IMR-90 (cell line): Measurements from ENCODE around the gene OR52E5. TPM values are rescaled to one million over a fixed set of nuclear protein-coding genes. Genes with fewer than 3 reads are reported as not detected.

Experiments used
- ATAC-seq: fragments of 200-7000 bp; cut with Tn5 transposase; 2 replicates; pipeline ENCODE4 v1.9.1; 2020; ENCODE audit warnings: low read depth, mild to moderate bottlenecking, moderate library complexity
- BruUV-seq: library from RNA; stranded (reverse); fragments of 400-500 nt; replicated peaks from 2 replicates; lab custom pipeline; 2021; lab: Mats Ljungman, UMichigan
- CTCF ChIA-PET: fragments of 300-600 bp; formaldehyde crosslinking; extraction: SDS; loops from one replicate; lab custom pipeline; 2021; ENCODE audit warnings: antibody characterized with exemption; lab: Yijun Ruan, JAX
- POLR2A ChIA-PET: fragments of 300-600 bp; sonication (Branson Sonifier 250); formaldehyde crosslinking; loops from one replicate; lab custom pipeline; 2022; ENCODE audit warnings: antibody characterized with exemption; ENCODE audit not compliant: unreplicated experiment; lab: Charles Lee
- DNase-seq: peaks from one replicate; pipeline ENCODE4 v3.0.0; 2013
- H2AFZ ChIP-seq: replicated peaks from 2 replicates; pipeline ENCODE3; 2013; ENCODE audit warnings: low read length, mild to moderate bottlenecking; ENCODE audit not compliant: poor library complexity
- H2AK5ac ChIP-seq: 2 replicates; pipeline ENCODE4 v1.6.1; 2013; ENCODE audit warnings: low read depth, low read length, inconsistent platforms
- H2AK9ac ChIP-seq: replicated peaks from 2 replicates; pipeline ENCODE3; 2013; ENCODE audit warnings: mild to moderate bottlenecking, low read depth, low read length, moderate library complexity; ENCODE audit not compliant: poor library complexity
- H2BK120ac ChIP-seq: 2 replicates; pipeline ENCODE4 v1.6.1; 2013; ENCODE audit warnings: low read depth, low read length, inconsistent platforms
- H2BK15ac ChIP-seq: 3 replicates; pipeline ENCODE4 v1.6.1; 2013; ENCODE audit warnings: low read depth, low read length, inconsistent platforms
- H2BK20ac ChIP-seq: 2 replicates; pipeline ENCODE4 v1.6.1; 2013; ENCODE audit warnings: low read depth, mild to moderate bottlenecking, inconsistent platforms, low read length, moderate library complexity
- H2BK5ac ChIP-seq: 2 replicates; pipeline ENCODE4 v1.6.1; 2013; ENCODE audit warnings: mild to moderate bottlenecking, low read depth, low read length, inconsistent platforms; ENCODE audit not compliant: poor library complexity, severe bottlenecking
- H3K14ac ChIP-seq: replicated peaks from 2 replicates; pipeline ENCODE4 v1.6.1; 2013; ENCODE audit warnings: low read depth, low read length, inconsistent platforms
- H3K18ac ChIP-seq: 2 replicates; pipeline ENCODE4 v1.6.1; 2013; ENCODE audit warnings: low read depth, low read length, control low read depth
- H3K23ac ChIP-seq: 2 replicates; pipeline ENCODE4 v1.6.1; 2013; ENCODE audit warnings: low read depth, low read length, inconsistent platforms
- H3K27ac ChIP-seq: 2 replicates; pipeline ENCODE4 v1.5.1; 2013; ENCODE audit warnings: mild to moderate bottlenecking, control low read depth, low read length; ENCODE audit not compliant: insufficient read depth
- H3K27me3 ChIP-seq: 2 replicates; pipeline ENCODE4 v1.6.1; 2013; ENCODE audit warnings: low read length; ENCODE audit not compliant: control insufficient read depth, insufficient read depth
- H3K36me3 ChIP-seq: 2 replicates; pipeline ENCODE4 v1.6.1; 2013; ENCODE audit warnings: low read length, mixed read lengths; ENCODE audit not compliant: control insufficient read depth, insufficient read depth
- H3K4ac ChIP-seq: 2 replicates; pipeline ENCODE4 v1.6.1; 2013; ENCODE audit warnings: low read depth, low read length, inconsistent platforms
- H3K4me1 ChIP-seq: 2 replicates; pipeline ENCODE4 v1.6.1; 2013; ENCODE audit warnings: low read length, mixed read lengths; ENCODE audit not compliant: control insufficient read depth, insufficient read depth
- H3K4me2 ChIP-seq: 2 replicates; pipeline ENCODE4 v1.6.1; 2013; ENCODE audit warnings: low read depth, mild to moderate bottlenecking, control low read depth, low read length, moderate library complexity
- H3K4me3 ChIP-seq: 2 replicates; pipeline ENCODE4 v1.5.1; 2013; ENCODE audit warnings: low read depth, mild to moderate bottlenecking, control low read depth, low read length, moderate library complexity; ENCODE audit not compliant: insufficient read depth
- H3K56ac ChIP-seq: 2 replicates; pipeline ENCODE4 v1.6.1; 2013; ENCODE audit warnings: low read length, inconsistent platforms; ENCODE audit not compliant: insufficient read depth; ENCODE audit errors: extremely low read depth
- H3K79me1 ChIP-seq, 2 experiments: 2 replicates each; pipeline ENCODE4 v1.6.1; 2013; ENCODE audit warnings: low read length in 2 of 2, inconsistent platforms in 1 of 2, low read depth in 1 of 2
- H3K9ac ChIP-seq: 2 replicates; pipeline ENCODE4 v1.6.1; 2013; ENCODE audit warnings: low read depth, low read length, control low read depth
- H3K9me1 ChIP-seq: 2 replicates; pipeline ENCODE4 v1.6.1; 2013; ENCODE audit warnings: low read length, inconsistent platforms; ENCODE audit not compliant: insufficient read depth
- H3K9me3 ChIP-seq: 2 replicates; pipeline ENCODE4 v1.6.1; 2013; ENCODE audit warnings: low read length; ENCODE audit not compliant: control insufficient read depth, insufficient read depth
- H4K20me1 ChIP-seq: 2 replicates; pipeline ENCODE4 v1.6.1; 2013; ENCODE audit warnings: low read length, inconsistent platforms; ENCODE audit not compliant: insufficient read depth
- H4K5ac ChIP-seq: 2 replicates; pipeline ENCODE4 v1.6.1; 2013; ENCODE audit warnings: mild to moderate bottlenecking, low read depth, low read length, control low read depth
- H4K8ac ChIP-seq, 2 experiments: 2 replicates each; pipeline ENCODE4 v1.6.1; 2013; ENCODE audit warnings: low read depth in 2 of 2, low read length in 2 of 2, control low read depth in 1 of 2, inconsistent platforms in 1 of 2
- H4K91ac ChIP-seq: 2 replicates; pipeline ENCODE4 v1.6.1; 2013; ENCODE audit warnings: low read depth, low read length, inconsistent platforms; ENCODE audit not compliant: insufficient read depth
- CHD1 ChIP-seq: IDR thresholded peaks from 2 replicates; pipeline ENCODE4 v1.6.1; 2012; ENCODE audit warnings: low read depth, low read length, improper control_type of control experiment
- MAFK ChIP-seq: IDR thresholded peaks from 2 replicates; pipeline ENCODE4 v1.6.1; 2012; ENCODE audit warnings: low read depth, low read length, improper control_type of control experiment
- MAZ ChIP-seq: IDR thresholded peaks from 2 replicates; pipeline ENCODE4 v1.6.1; 2012; ENCODE audit warnings: low read depth, mild to moderate bottlenecking, low read length, improper control_type of control experiment, moderate library complexity, borderline replicate concordance
- WGBS, 2 experiments: methylation state at CpG; one replicate each; pipeline versions ENCODE4 v1.1.5 to v1.1.7; 2013; ENCODE audit warnings: missing lambda C conversion rate in 2 of 2; ENCODE audit not compliant: insufficient read length in 1 of 2; ENCODE audit errors: extremely low coverage in 2 of 2; 5-methylcytosine and 5-hydroxymethylcytosine counted together
- dilution Hi-C: fragments of 300-500 bp; cut with HindIII; formaldehyde crosslinking; loops from one replicate; pipeline ENCODE4 v1.14.3; 2018; ENCODE audit warnings: low sequenced_read_pairs; ENCODE audit not compliant: unreplicated experiment
- in situ Hi-C: fragments of 300-500 bp; cut with MboI; formaldehyde crosslinking; loops from 3 replicates; pipeline ENCODE4 v1.14.3; 2019; ENCODE audit warnings: low sequenced_read_pairs, inconsistent platforms, mixed read lengths
- intact Hi-C: fragments of 100-400 bp; cut with micrococcal nuclease; formaldehyde crosslinking; loops from 2 replicates; pipeline ENCODE4 v1.10.0; 2022
- polyA plus RNA-seq, 3 experiments: library from polyadenylated mRNA; depleted of rRNA; stranded (reverse); fragments of >200 nt; gene quantifications; 2 replicates each; pipeline ENCODE4 v1.2.3, GENCODE V29; 2012; ENCODE audit warnings: low replicate concordance in 1 of 3
- total RNA-seq: library from RNA; depleted of rRNA; stranded (reverse); fragments of >200 nt; gene quantifications from 2 replicates; pipeline ENCODE4 v1.2.3, GENCODE V29; 2012

Gene OR52E5
- total and polyA plus RNA-seq, 2 of the 4 experiments (the other 2 are of a cell fraction), result not detected

DNA sequence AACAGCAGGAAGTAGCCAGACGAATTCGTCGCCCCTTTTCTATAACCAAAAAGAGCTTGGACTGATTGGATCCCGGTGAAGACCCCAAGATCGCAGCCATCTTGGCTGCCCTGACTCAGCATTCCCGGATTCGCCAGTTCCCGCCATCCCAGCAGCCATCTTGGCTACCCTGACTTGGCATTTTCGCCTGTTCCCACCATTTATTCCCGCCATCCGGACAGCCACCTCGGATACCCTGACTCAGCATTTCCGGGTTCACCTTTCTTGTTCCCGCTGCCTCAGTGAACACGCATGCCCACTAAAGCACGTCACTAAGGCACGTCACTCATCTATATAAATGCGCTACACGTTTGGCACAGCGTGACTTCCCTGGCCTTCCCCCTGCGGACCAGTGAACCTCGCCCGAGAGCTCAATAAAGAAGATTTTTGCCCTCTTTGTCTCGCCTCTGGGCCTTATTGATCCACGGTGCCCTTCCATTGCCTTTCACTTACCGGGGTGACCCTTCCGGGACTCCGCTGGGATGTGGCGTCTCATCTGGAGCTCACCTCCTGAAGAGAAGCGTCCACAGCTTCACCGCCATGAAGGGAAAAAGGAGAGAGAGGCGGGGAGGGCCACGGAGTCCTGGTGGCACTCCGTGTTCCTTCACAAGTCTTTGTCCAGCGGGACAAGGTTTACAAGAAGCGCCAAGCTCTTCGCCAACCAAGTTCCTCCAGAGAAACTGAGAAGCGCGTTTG lies 45.0 kb downstream of the OR52E5 start:
- BruUV-seq, result no TSS peak
- CTCF ChIA-PET, result no interaction called here

More for the DNA sequence above, 45.0 kb downstream of the OR52E5 start:
- intact Hi-C loops (no loop called here), in situ Hi-C loops (no loop called here), dilution Hi-C loops (no loop called here)
- no peak overlapping the region for H3K56ac ChIP-seq
- no peak overlapping the region for H2AK5ac ChIP-seq
- no peaks in the 10 kb centered on the region for H3K9me1 ChIP-seq
- DNase-seq (no peak), ATAC-seq (no peak)
- H3K4me3 ChIP-seq, result no peak overlapping the region
- no peak overlapping the region for H4K91ac ChIP-seq
- H2BK15ac ChIP-seq, result no peak overlapping the region
- H3K9me3 ChIP-seq, result peaks cover 25% of the 10 kb centered on the region
- H3K18ac ChIP-seq, result no peak overlapping the region
- no peaks in the 10 kb centered on the region for H3K79me1 ChIP-seq
- H3K27ac ChIP-seq, result no peak overlapping the region
- H2BK120ac ChIP-seq, result no peak overlapping the region
- no peak overlapping the region for H2BK5ac ChIP-seq
- no peaks in the 10 kb centered on the region for H3K4me1 ChIP-seq
- H2BK20ac ChIP-seq, result no peak overlapping the region
- H3K9ac ChIP-seq, result no peak overlapping the region
- H3K14ac ChIP-seq, result no peak overlapping the region
- H3K4ac ChIP-seq, result no peak overlapping the region
- TF ChIP-seq MAFK, result peak; percentile 75
- TF ChIP-seq MAZ, result no peak
- no peak for TF ChIP-seq CHD1
- no peak overlapping the region for H4K8ac ChIP-seq
- H4K20me1 ChIP-seq, result no peaks in the 10 kb centered on the region
- H2AK9ac ChIP-seq, result no peak overlapping the region
- H2AFZ ChIP-seq, result no peak overlapping the region
- H3K23ac ChIP-seq, result no peak overlapping the region
- no peaks in the 10 kb centered on the region for H3K36me3 ChIP-seq
- H3K4me2 ChIP-seq, result no peak overlapping the region
- POLR2A ChIA-PET, result no interaction called here
- WGBS, 2 experiments, result 68% methylated on average over 22 of the region's 39 CpGs; no CpG with 5 or more reads in 1 of the 2 experiments
- no peaks in the 10 kb centered on the region for H3K27me3 ChIP-seq
- no peak overlapping the region for H4K5ac ChIP-seq
